Mesodermal cell (in vitro differentiated cells): ENCODE data around the gene SGCE.

Experiments
- H3K27ac ChIP-seq: 2 replicates; pipeline ENCODE4 v1.7.0; 2013; ENCODE audit warnings: mild to moderate bottlenecking, low read depth, low read length, moderate library complexity; ENCODE audit not compliant: severe bottlenecking
- H3K36me3 ChIP-seq: 2 replicates; pipeline ENCODE4 v1.7.1; 2013; ENCODE audit warnings: mild to moderate bottlenecking, low read length, moderate library complexity; ENCODE audit not compliant: control insufficient read depth, insufficient read depth
- H3K4me1 ChIP-seq: one replicate; pipeline ENCODE4 v1.7.1; 2013; ENCODE audit warnings: mild to moderate bottlenecking, low read length; ENCODE audit not compliant: insufficient read depth, control insufficient read depth, poor library complexity, severe bottlenecking
- H3K4me3 ChIP-seq: 2 replicates; pipeline ENCODE4 v1.7.0; 2013; ENCODE audit warnings: low read length, control low read depth, mild to moderate bottlenecking; ENCODE audit not compliant: insufficient read depth, poor library complexity, severe bottlenecking; ENCODE audit errors: extremely low read depth
- H3K9me3 ChIP-seq: 2 replicates; pipeline ENCODE4 v1.7.1; 2013; ENCODE audit warnings: mild to moderate bottlenecking, low read length, moderate library complexity; ENCODE audit not compliant: control insufficient read depth
- WGBS, 2 experiments: methylation state at CpG; one replicate each; pipeline ENCODE4 v1.1.5; 2013; ENCODE audit warnings: missing lambda C conversion rate in 2 of 2; ENCODE audit not compliant: insufficient coverage in 2 of 2; 5-methylcytosine and 5-hydroxymethylcytosine counted together

SGCE gene

DNA sequence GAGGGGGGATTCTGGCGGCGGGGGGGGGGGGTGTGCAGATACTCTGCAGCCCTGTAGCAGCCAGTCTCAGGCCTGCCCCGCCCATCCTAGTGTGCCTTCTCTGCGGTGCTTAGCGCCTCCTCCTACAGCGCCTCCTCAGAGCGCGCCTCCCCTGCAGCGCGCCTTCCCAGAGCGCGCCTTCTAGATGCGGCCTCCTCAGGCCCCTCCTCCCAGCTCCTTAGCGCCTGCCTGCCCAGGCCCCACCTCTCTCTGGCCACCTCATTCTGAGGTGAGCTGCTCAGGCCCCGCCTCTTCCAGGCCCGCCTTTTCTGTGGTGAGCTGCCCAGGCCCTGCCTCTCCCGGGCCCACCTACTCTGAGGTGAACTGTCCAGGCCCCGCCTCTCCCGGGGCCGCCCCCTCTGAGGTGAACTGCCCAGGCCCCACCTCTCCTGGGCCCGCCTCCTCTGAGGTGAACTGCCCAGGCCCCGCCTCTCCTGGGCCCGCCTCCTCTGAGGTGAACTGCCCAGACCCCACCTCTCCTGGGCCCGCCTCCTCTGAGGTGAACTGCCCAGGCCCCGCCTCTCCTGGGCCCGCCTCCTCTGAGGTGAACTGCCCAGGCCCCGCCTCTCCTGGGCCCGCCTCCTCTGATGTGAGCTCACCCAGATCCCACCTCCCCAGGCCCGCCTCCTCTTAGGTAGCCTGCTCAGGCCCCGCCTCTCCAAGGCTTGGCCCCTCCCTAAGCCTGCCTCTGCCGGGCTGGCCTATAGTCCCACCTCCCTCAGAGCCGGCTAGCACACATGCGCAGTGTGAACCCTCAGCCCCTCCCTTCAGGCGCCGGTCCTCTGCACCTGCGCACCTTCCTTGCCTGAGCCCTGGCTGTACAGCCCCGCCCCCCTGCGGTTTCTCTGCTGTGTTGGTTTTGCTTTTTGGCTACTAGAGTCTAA is 2.1 kb upstream of the SGCE start:
- H3K4me3 ChIP-seq, result peak overlapping the region; percentile 67
- no peak overlapping the region for H3K27ac ChIP-seq
- 43 to 56% methylated on average over 13 to 25 of the region's 38 CpGs for WGBS, 2 experiments
- H3K9me3 ChIP-seq, result no peaks in the 10 kb centered on the region
- no peaks in the 10 kb centered on the region for H3K4me1 ChIP-seq
- no peaks in the 10 kb centered on the region for H3K36me3 ChIP-seq

DNA sequence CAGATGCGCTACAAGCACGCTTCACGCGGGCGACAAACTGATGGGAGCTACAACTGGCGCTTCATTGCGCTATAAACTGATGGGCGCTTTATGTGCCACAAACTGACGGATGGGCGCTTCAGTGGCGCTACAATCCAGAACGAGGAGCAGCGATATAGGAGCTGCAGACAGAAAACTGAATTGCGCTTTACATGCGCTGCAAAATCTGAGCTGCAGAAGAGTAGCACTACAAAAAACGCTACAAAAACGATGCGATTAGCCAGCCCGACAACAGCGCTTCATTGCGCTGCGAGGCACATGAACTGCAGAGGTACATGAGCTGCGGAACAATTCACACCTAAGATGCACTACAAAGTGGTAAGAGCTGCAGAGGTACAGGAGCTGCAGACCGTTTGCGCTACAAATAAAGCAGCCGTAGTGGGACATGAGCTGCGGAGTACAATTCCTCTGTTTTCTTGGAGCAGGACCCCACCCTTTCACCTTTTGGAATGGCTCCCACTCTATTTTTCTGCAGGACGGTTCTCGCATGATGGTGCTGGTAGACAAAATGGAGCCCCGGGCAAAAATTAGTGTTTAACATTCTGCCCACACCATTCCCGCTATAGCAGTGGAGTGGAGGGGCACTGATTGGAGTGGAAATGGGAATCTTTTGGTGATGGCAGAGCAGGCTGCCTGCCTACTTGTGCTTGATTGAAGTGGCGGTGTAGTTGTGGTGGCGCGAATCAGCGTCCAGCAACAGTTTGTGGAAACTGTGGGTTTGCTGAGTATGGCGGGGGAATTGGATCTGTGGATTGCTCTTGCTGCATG is 1.2 kb upstream of the SGCE start:
- Histone ChIP-seq H3K36me3 (no peaks in the 10 kb centered on the region), H3K27ac (no peak overlapping the region), H3K4me1 (no peaks in the 10 kb centered on the region), H3K4me3 (peak overlapping the region; percentile 67), H3K9me3 (no peaks in the 10 kb centered on the region)
- 43 to 61% methylated on average over 30 to 31 of the region's 36 CpGs for WGBS, 2 experiments

DNA sequence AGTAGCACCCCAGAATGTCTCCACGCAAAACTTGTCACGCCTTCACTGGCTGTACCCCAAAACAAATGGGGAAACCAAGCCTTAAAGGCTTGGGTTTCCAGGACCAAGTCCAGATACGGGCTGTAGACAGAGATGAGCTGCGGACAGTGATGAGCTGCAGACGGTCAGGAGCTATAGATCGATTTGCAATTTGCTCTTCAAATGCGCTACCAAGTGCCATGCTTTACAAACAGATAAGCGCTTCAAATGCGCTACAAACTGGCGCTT is 658 bp upstream of the SGCE start:
- Histone ChIP-seq H3K9me3 (no peaks in the 10 kb centered on the region), H3K36me3 (no peaks in the 10 kb centered on the region), H3K4me1 (no peaks in the 10 kb centered on the region), H3K4me3 (peak overlapping the region; percentile 67), H3K27ac (no peak overlapping the region)
- 50 to 56% methylated on average over 10 of the region's 10 CpGs for WGBS, 2 experiments

DNA sequence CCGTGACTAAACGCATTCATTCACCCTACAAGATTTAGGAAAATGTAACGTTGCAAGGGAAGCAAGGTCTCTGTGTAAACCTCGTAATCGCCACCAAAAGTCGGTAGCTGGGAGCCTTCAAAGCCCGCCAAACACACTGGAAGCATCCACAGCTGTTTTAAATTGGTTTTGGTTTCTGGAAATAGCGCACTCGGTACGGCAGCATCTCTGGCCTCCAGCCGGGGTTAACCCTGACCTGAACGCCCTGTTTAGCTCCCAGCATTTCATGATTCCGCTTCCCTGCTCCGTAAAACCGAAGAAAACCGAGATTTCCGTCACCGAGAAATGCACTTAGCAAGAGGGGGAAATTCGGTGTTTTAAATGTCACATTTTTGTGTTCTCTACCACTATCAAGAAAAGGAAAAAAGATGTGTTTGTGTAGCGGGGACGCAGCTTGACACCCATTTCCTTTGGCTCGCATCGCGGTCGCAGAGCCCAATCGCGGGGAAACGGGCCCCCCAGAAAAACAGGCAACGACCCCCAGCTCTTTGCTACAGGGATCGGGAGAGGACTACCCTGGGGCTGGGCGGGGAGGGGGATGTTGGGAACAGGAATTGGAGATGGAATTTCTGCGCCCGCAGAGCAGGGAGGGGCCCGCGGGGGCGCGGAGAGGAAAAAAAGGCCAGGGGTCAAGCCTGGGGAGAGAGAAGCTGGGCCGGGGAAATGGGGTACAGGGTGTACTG is 646 bp downstream of the SGCE start:
- Histone ChIP-seq H3K4me1 (no peaks in the 10 kb centered on the region), H3K36me3 (no peaks in the 10 kb centered on the region), H3K27ac (peak overlapping the region; percentile 36), H3K4me3 (peak overlapping the region; percentile 67), H3K9me3 (no peaks in the 10 kb centered on the region)
- WGBS, 2 experiments, result 0 to 1% methylated on average over 13 to 24 of the region's 38 CpGs

DNA sequence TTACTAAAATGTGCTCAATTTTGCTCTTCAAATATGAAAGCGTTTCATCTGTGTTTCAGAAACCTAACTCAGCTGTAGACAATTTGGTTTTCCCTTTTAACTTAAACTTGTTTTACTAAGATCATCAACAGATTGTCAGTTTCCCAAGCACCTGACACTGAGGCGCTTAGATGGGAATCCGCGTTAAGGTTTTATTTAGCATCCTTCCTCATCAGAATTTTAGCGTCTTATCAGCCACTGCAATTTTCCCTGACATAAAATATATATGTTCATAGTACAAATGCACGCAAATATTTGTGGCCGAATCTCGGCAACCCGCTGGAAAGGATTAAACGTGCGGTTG is 1.2 kb downstream of the SGCE start:
- Histone ChIP-seq H3K36me3 (no peaks in the 10 kb centered on the region), H3K4me1 (no peaks in the 10 kb centered on the region), H3K27ac (no peak overlapping the region), H3K9me3 (no peaks in the 10 kb centered on the region), H3K4me3 (peak overlapping the region; percentile 67)
- WGBS, 2 experiments, result 9 to 11% methylated on average over 4 of the region's 11 CpGs

DNA sequence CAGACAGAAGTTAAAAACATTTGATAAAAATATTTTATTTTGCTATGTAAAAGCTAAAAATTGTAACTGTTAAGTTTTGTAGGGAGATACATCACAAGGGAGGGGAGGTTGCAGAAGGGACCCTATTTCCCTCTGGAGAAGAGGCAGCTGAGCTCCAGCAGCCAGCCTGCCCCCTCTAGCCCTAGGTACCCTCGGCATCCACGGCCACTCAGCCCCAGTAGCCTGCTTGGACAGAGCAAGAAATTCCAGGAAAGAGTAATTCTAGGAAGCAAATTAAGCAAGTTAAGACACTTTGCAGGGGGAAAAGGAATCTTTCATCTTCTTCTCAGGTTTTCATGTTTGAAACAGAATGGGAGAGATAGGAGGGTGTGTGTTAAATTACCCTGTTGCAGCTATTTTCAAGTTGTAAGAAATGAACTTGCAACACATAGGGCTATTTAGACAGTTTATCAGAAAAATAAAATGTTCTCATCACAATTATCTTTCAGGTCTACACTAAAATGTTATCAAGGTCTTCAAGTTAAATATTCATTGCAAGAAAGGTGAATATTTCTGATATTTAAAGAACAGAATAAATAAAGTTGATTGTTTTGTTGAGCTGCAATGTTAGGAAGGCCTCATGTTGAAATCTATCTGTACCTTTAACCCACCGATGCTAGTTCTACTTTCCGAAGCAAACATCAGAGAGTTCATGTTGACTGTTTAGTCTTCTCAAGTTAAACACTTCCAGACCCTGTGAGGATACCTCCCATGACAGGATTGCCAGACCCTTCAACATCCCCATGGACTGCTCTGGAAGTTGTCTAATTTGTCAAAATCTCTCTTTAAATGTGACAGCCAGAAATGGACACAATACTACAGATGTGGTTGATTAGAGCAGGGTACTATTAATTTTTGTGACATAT is 5.5 kb downstream of the SGCE start:
- WGBS, 2 experiments, result 55 to 90% methylated on average over 2 to 4 of the region's 4 CpGs
- H3K27ac ChIP-seq, result peak overlapping the region; percentile 52
- H3K36me3 ChIP-seq, result no peaks in the 10 kb centered on the region
- H3K4me3 ChIP-seq, result no peak overlapping the region
- no peaks in the 10 kb centered on the region for H3K4me1 ChIP-seq
- H3K9me3 ChIP-seq, result no peaks in the 10 kb centered on the region

DNA sequence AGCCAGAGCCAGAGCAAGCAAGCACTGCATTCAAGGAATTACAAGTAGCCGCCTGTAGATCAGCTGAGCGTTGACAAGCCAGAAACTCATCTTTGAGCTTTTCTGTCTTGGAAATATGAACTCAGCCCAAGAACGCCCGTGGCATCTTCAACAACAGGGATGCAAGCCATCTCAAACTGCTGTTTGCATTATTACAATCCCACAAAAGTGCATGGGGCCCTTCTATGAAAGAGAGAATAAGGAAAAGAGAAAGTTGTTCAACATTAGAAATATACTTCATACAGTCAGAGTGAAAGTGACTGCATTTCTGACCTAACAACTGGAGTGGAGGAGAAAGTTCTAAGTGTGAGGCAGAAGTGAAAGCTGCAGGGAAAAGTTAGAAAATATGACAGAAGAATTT is 6.5 kb downstream of the SGCE start:
- 74 to 81% methylated on average over 2 of the region's 4 CpGs for WGBS, 2 experiments
- Histone ChIP-seq H3K4me1 (no peaks in the 10 kb centered on the region), H3K9me3 (no peaks in the 10 kb centered on the region), H3K27ac (no peak overlapping the region), H3K36me3 (no peaks in the 10 kb centered on the region), H3K4me3 (no peak overlapping the region)

DNA sequence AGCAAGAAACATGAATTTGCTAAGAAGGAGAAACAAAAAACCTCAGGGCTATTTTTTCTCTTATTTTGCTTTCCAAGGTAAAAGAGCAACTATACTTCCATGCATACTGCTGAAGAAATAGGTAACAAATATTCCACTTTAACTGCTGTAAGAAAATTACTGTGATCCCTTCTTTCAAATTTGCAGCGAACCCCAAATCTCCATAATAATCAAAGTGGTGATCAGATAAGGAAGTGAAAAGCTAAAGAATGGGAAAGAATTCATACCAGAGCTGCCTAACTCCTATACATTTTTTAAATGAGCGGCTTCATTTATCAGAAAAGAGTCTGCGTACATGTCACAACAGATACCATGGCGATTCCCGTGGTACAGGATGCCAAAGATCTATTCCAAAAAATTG is 7.2 kb downstream of the SGCE start:
- no peaks in the 10 kb centered on the region for H3K4me1 ChIP-seq
- H3K4me3 ChIP-seq, result no peak overlapping the region
- no peaks in the 10 kb centered on the region for H3K36me3 ChIP-seq
- WGBS, 2 experiments, result 74 to 93% methylated on average over 2 to 3 of the region's 5 CpGs
- H3K27ac ChIP-seq, result no peak overlapping the region
- H3K9me3 ChIP-seq, result no peaks in the 10 kb centered on the region

DNA sequence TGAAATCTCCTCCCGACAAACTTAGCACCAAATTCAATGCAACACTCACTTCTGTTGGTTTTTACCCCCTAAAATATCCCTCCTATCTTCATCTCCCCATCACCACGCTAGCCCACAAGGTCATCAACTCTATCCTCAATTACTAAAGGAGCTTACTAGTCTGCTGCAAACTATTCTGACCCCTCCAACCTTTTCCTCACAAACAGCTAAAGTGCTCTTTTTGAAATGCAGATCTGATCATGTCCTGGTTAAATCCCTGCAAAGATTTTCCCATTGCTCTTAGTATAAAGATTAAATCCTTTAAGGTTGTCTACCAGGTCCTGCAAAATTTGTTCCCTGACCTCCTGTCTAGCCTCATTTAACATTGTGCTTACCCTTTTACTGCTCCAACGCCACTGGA is 8.6 kb downstream of the SGCE start:
- Histone ChIP-seq H3K27ac (no peak overlapping the region), H3K4me3 (no peak overlapping the region), H3K4me1 (no peaks in the 10 kb centered on the region), H3K36me3 (no peaks in the 10 kb centered on the region), H3K9me3 (no peaks in the 10 kb centered on the region)
- WGBS, 2 experiments, result 65 to 69% methylated on average over 2 to 3 of the region's 3 CpGs
